ENCODE measurements around the gene IFT57.
"Not testable (repeated sequence)": the region's sequence is repeated elsewhere in the genome, so short reads cannot be mapped to it uniquely, and the experiment has no call there.

IFT57 gene

DNA sequence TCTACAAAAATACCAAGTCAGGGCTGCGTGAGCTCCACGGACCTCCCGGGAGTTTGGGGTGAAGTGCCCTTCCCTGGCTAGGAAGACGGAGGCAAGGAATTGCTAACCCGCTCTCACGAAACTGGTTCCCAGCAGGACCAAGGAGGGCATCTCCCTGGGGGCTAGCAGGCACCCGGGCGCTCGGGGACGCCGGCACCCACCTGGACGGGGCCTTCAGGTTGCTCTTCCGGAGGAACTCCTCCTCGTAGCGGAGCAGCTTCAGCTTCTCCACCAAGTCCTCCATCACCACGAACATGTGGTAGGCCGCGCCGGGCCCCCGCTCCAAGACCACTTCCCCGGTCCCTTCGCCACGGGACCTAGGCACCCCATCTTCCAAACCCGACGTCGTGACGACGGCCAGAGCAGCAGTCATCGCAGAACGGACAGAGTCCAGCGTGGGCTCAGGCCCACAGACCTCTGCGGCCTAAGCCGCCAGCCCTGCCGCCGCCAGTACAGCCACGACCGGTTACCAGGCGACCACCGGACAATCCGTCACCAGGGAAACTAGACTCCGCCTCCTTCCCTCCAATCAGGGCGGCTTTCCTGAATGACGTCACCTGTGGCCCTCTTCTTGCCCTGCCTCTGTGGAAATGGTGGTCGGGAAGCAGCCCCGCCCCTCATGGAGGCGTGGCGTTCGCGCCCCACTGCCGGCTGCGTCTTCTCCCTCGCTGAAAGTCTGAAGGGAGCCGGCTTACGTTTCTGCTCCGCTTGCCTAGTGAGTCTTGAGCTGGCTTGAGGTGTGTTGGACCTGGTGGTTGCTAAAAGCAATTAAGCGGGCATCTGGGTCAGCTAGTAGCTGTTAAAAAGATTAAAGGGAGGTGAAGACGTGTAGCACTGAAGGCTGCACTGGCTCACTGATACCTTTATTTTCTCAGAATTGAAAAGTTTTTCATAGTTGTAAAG lies at the start of gene IFT57:
Gene IFT57, minus strand, starts transcription at position 514 of the 942 bp plus-strand sequence. Its CDS starts 102 bp downstream, at position 412.
- Histone ChIP-seq H3F3A (ENCODE audit: low read depth) (no peaks in the 10 kb centered on the region), H3K79me2 (ENCODE audit: insufficient read depth, low read length) (no peaks in the 10 kb centered on the region), H3K4me3 (ENCODE audit: low read length, poor library complexity, severe bottlenecking) (peak within 1 kb of the TSS; percentile 80), H3K4me2 (ENCODE audit: low read depth, low read length, poor library complexity, severe bottlenecking) (peak within 1 kb of the TSS; percentile 85), H3K9me2 (replicated peaks; ENCODE audit: low read depth, low read length) (no peaks in the 10 kb centered on the region), H2AFZ (ENCODE audit: low read length) (peak within 1 kb of the TSS; percentile 83), H3K27me3 (ENCODE audit: insufficient read depth, low read length, poor library complexity, severe bottlenecking) (no peaks in the 10 kb centered on the region), H3K9me3 (ENCODE audit: insufficient read depth, low read depth, low read length) (no peaks in the 10 kb centered on the region), H3K4me1 (ENCODE audit: insufficient read depth, low read length, poor library complexity, severe bottlenecking) (peaks cover 29% of the 10 kb centered on the region), H3K9ac (ENCODE audit: low read depth, low read length, poor library complexity, severe bottlenecking) (peak within 1 kb of the TSS; percentile 74), H4K20me1 (ENCODE audit: insufficient read depth, low read length, poor library complexity, severe bottlenecking) (no peaks in the 10 kb centered on the region), H3K36me3 (ENCODE audit: insufficient read depth, low read length) (no peaks in the 10 kb centered on the region)
- TF ChIP-seq CTCF (conservative IDR thresholded peaks at IDR 0.05; ENCODE audit: low read length), result no peak
- TF ChIP-seq EZH2phosphoT487 (IDR thresholded peaks at IDR 0.05; ENCODE audit: borderline replicate concordance), result no peak

DNA sequence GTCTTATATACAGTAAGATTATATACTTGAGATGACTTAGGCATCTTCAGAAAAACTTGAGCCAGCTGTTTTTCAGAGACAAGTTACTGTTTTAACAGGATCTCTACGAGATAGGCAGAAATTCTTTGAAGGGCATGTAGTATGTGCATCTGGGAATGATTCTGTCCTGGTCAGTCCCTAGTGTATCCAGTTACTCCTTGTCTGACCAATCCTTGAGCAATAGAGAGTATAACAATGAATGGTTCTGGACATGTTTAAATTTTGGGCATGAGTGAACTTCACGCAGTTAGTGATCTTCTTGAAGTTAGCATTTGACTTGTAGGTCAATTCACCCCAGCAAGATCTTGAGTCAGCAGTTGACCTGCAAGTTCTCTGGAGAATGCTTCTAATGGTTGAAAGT lies 49.4 kb upstream of the IFT57 start:
- TF ChIP-seq CTCF (conservative IDR thresholded peaks at IDR 0.05; ENCODE audit: low read length) (no peak), EZH2phosphoT487 (IDR thresholded peaks at IDR 0.05; ENCODE audit: borderline replicate concordance) (no peak)
- no peaks in the 10 kb centered on the region for H3K4me1 ChIP-seq (ENCODE audit: insufficient read depth, low read length, poor library complexity, severe bottlenecking)
- no peak overlapping the region for H3K9ac ChIP-seq (ENCODE audit: low read depth, low read length, poor library complexity, severe bottlenecking)

GRCh38 chr3:108268235-108268634 lies 46.0 kb upstream of the IFT57 start:
- H3K79me2 ChIP-seq (ENCODE audit: insufficient read depth, low read length); H3K9me3 ChIP-seq (ENCODE audit: insufficient read depth, low read depth, low read length); H3K27me3 ChIP-seq (ENCODE audit: insufficient read depth, low read length, poor library complexity, severe bottlenecking); H3K36me3 ChIP-seq (ENCODE audit: insufficient read depth, low read length); H3K9ac ChIP-seq (ENCODE audit: low read depth, low read length, poor library complexity, severe bottlenecking); H4K20me1 ChIP-seq (ENCODE audit: insufficient read depth, low read length, poor library complexity, severe bottlenecking); H3F3A ChIP-seq (ENCODE audit: low read depth); H2AFZ ChIP-seq (ENCODE audit: low read length); H3K4me3 ChIP-seq (ENCODE audit: low read length, poor library complexity, severe bottlenecking); H3K4me1 ChIP-seq (ENCODE audit: insufficient read depth, low read length, poor library complexity, severe bottlenecking); H3K9me2 ChIP-seq (replicated peaks; ENCODE audit: low read depth, low read length); H3K4me2 ChIP-seq (ENCODE audit: low read depth, low read length, poor library complexity, severe bottlenecking): not testable (repeated sequence)

More for the DNA sequence above, 49.4 kb upstream of the IFT57 start:
- H4K20me1 ChIP-seq (ENCODE audit: insufficient read depth, low read length, poor library complexity, severe bottlenecking), result no peaks in the 10 kb centered on the region
- no peaks in the 10 kb centered on the region for H3F3A ChIP-seq (ENCODE audit: low read depth)
- H3K27me3 ChIP-seq (ENCODE audit: insufficient read depth, low read length, poor library complexity, severe bottlenecking), result no peaks in the 10 kb centered on the region
- H3K9me3 ChIP-seq (ENCODE audit: insufficient read depth, low read depth, low read length), result peaks cover 6% of the 10 kb centered on the region; the same call in 1 of the 2 replicates
- H3K79me2 ChIP-seq (ENCODE audit: insufficient read depth, low read length), result no peaks in the 10 kb centered on the region
- no peak overlapping the region for H3K4me3 ChIP-seq (ENCODE audit: low read length, poor library complexity, severe bottlenecking)
- no peak overlapping the region for H3K4me2 ChIP-seq (ENCODE audit: low read depth, low read length, poor library complexity, severe bottlenecking)
- no peaks in the 10 kb centered on the region for H3K36me3 ChIP-seq (ENCODE audit: insufficient read depth, low read length)
- H3K9me2 ChIP-seq (replicated peaks; ENCODE audit: low read depth, low read length), result no peaks in the 10 kb centered on the region
- H2AFZ ChIP-seq (ENCODE audit: low read length), result no peak overlapping the region

- not testable (repeated sequence) for H3K79me2 ChIP-seq (ENCODE audit: insufficient read depth, low read length); H3K4me1 ChIP-seq (ENCODE audit: insufficient read depth, low read length, poor library complexity, severe bottlenecking); H3K9ac ChIP-seq (ENCODE audit: low read depth, low read length, poor library complexity, severe bottlenecking); H3K9me2 ChIP-seq (replicated peaks; ENCODE audit: low read depth, low read length); H3K36me3 ChIP-seq (ENCODE audit: insufficient read depth, low read length); H4K20me1 ChIP-seq (ENCODE audit: insufficient read depth, low read length, poor library complexity, severe bottlenecking); H3K27me3 ChIP-seq (ENCODE audit: insufficient read depth, low read length, poor library complexity, severe bottlenecking); H2AFZ ChIP-seq (ENCODE audit: low read length); H3K4me3 ChIP-seq (ENCODE audit: low read length, poor library complexity, severe bottlenecking); H3F3A ChIP-seq (ENCODE audit: low read depth); H3K4me2 ChIP-seq (ENCODE audit: low read depth, low read length, poor library complexity, severe bottlenecking); H3K9me3 ChIP-seq (ENCODE audit: insufficient read depth, low read depth, low read length)
These were observed 42.5 kb upstream of the IFT57 start for GRCh38 chr3:108264534-108265298.
